ENCODE data around the gene RNU5D-1.

DNA sequence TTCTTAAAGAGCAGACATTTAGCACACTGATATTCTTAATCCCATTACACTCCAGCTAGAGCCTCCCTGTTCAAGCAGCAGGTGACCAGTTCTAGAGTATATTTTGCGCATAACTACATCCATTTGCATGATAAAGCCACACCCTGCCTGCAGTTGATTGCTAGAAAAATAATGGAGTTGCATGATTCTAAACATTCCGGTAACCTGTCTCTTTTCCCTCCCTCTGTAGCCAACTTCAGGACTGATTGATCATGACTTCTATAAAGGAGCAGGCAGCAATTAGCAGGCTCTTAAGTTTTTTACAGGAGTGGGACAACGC, 41.6 kb downstream of the RNU5D-1 start:
- TF ChIP-seq POLR2AphosphoS5 (IDR thresholded peaks at IDR 0.05; ENCODE audit: low read depth, low read length) (no peak), POLR2A (IDR thresholded peaks at IDR 0.05; ENCODE audit: low read depth, low read length) (no peak)
